Measurements from ENCODE around the gene PSENEN.

The PSENEN gene

GRCh38 chr19:35731353-35731752, 14.1 kb upstream of the PSENEN start:
- DNase-seq (ENCODE audit: extremely low read depth, low read depth), result no peak
- no peak for TF ChIP-seq CTCF (IDR thresholded peaks at IDR 0.05; ENCODE audit: low read depth, low read length)

- TF ChIP-seq CTCF (IDR thresholded peaks at IDR 0.05; ENCODE audit: low read depth, low read length), result no peak
- DNase-seq (ENCODE audit: extremely low read depth, low read depth), result no peak
These were observed 13.6 kb upstream of the PSENEN start for GRCh38 chr19:35731779-35732405.

- no peak for TF ChIP-seq CTCF (IDR thresholded peaks at IDR 0.05; ENCODE audit: low read depth, low read length)
- DNase-seq (ENCODE audit: extremely low read depth, low read depth), result no peak
These were observed 12.8 kb upstream of the PSENEN start for GRCh38 chr19:35732540-35733179.

- TF ChIP-seq CTCF (IDR thresholded peaks at IDR 0.05; ENCODE audit: low read depth, low read length), result no peak
- no peak for DNase-seq (ENCODE audit: extremely low read depth, low read depth)
These were observed 12.0 kb upstream of the PSENEN start for GRCh38 chr19:35733180-35734125.

- no peak for DNase-seq (ENCODE audit: extremely low read depth, low read depth)
- no peak for TF ChIP-seq CTCF (IDR thresholded peaks at IDR 0.05; ENCODE audit: low read depth, low read length)
These were observed 11.2 kb upstream of the PSENEN start for GRCh38 chr19:35734273-35734672.

- no peak for TF ChIP-seq CTCF (IDR thresholded peaks at IDR 0.05; ENCODE audit: low read depth, low read length)
These were observed 10.6 kb upstream of the PSENEN start for GRCh38 chr19:35734889-35735288.

More at GRCh38 chr19:35734889-35735288, 10.6 kb upstream of the PSENEN start:
- no peak for DNase-seq (ENCODE audit: extremely low read depth, low read depth)
